Measurements from ENCODE around the gene ARHGAP18.
A peak's percentile ranks its signal among the peaks of the same experiment; 100 is the strongest.
"Not testable (repeated sequence)": the region's sequence is repeated elsewhere in the genome, so short reads cannot be mapped to it uniquely, and the experiment has no call there.

The ARHGAP18 gene

GRCh38 chr6:129570929-129571328 is 139.0 kb downstream of the ARHGAP18 start:
- DNase-seq: not testable (repeated sequence)

- DNase-seq: no peak
Observed at GRCh38 chr6:129568015-129568414, 142.0 kb downstream of the ARHGAP18 start.

- peak in 1 of 2 experiments; percentile 18 for DNase-seq
Observed at GRCh38 chr6:129567374-129567773, 142.6 kb downstream of the ARHGAP18 start.

GRCh38 chr6:129565811-129566210 is 144.2 kb downstream of the ARHGAP18 start:
- DNase-seq: no peak

- DNase-seq: no peak
Observed at GRCh38 chr6:129565366-129565765, 144.6 kb downstream of the ARHGAP18 start.

- DNase-seq: no peak
Observed at GRCh38 chr6:129558248-129558647, 151.7 kb downstream of the ARHGAP18 start.

- DNase-seq: no peak
Observed at GRCh38 chr6:129555206-129555832, 154.7 kb downstream of the ARHGAP18 start.

GRCh38 chr6:129552413-129552812 is 157.6 kb downstream of the ARHGAP18 start:
- DNase-seq: no peak

- no peak for DNase-seq
Observed at GRCh38 chr6:129551486-129551885, 158.5 kb downstream of the ARHGAP18 start.

- no peak for DNase-seq
Observed at GRCh38 chr6:129546702-129547101, 163.3 kb downstream of the ARHGAP18 start.

- no peak for DNase-seq
Observed at GRCh38 chr6:129544892-129545612, 164.9 kb downstream of the ARHGAP18 start.

GRCh38 chr6:129543981-129544380 is 166.0 kb downstream of the ARHGAP18 start:
- DNase-seq: no peak

GRCh38 chr6:129542705-129543104 is 167.3 kb downstream of the ARHGAP18 start:
- no peak for DNase-seq

- no peak for DNase-seq
Observed at GRCh38 chr6:129539032-129539431, 170.9 kb downstream of the ARHGAP18 start.

- DNase-seq: no peak
Observed at GRCh38 chr6:129536271-129536670, 173.7 kb downstream of the ARHGAP18 start.

GRCh38 chr6:129534926-129535325 is 175.1 kb downstream of the ARHGAP18 start:
- DNase-seq: no peak
